ENCODE measurements around the gene BSPH1.
"Not testable (repeated sequence)": the region's sequence is repeated elsewhere in the genome, so short reads cannot be mapped to it uniquely, and the experiment has no call there.

Gene BSPH1

GRCh38 chr19:47998800-47999199 is 6.8 kb upstream of the BSPH1 start:
- Histone ChIP-seq H3K9ac (ENCODE audit: low read length) (no peak overlapping the region), H3K27ac (ENCODE audit: low read depth, low read length) (no peak overlapping the region), H3K27me3 (ENCODE audit: control insufficient read depth, insufficient read depth, low read length) (no peaks in the 10 kb centered on the region), H3K4me3 (ENCODE audit: low read length) (no peak overlapping the region), H3K36me3 (ENCODE audit: control insufficient read depth, insufficient read depth, low read length) (no peaks in the 10 kb centered on the region), H3K4me1 (ENCODE audit: control insufficient read depth, insufficient read depth, low read length) (no peaks in the 10 kb centered on the region)

GRCh38 chr19:47996230-47996727 is 4.3 kb upstream of the BSPH1 start:
- H3K27me3 ChIP-seq (ENCODE audit: control insufficient read depth, insufficient read depth, low read length) = no peaks in the 10 kb centered on the region
- no peak overlapping the region for H3K4me3 ChIP-seq (ENCODE audit: low read length)
- no peak overlapping the region for H3K9ac ChIP-seq (ENCODE audit: low read length)
- H3K27ac ChIP-seq (ENCODE audit: low read depth, low read length) = no peak overlapping the region
- no peaks in the 10 kb centered on the region for H3K4me1 ChIP-seq (ENCODE audit: control insufficient read depth, insufficient read depth, low read length)
- no peaks in the 10 kb centered on the region for H3K36me3 ChIP-seq (ENCODE audit: control insufficient read depth, insufficient read depth, low read length)

GRCh38 chr19:47994209-47994802 is 2.3 kb upstream of the BSPH1 start, which contains the start of gene ELSPBP1:
Gene ELSPBP1, plus strand, starts transcription at chr19:47994632. Its CDS starts 14,036 bp downstream, at chr19:48008668.
- H3K9ac ChIP-seq (ENCODE audit: low read length) = no peak within 1 kb of the TSS

GRCh38 chr19:47991191-47991808 is 670 bp downstream of the BSPH1 start:
- H3K9ac ChIP-seq (ENCODE audit: low read length) = no peak overlapping the region
- H3K4me3 ChIP-seq (ENCODE audit: low read length) = no peak overlapping the region
- no peaks in the 10 kb centered on the region for H3K27me3 ChIP-seq (ENCODE audit: control insufficient read depth, insufficient read depth, low read length)
- no peak overlapping the region for H3K27ac ChIP-seq (ENCODE audit: low read depth, low read length)
- H3K4me1 ChIP-seq (ENCODE audit: control insufficient read depth, insufficient read depth, low read length) = no peaks in the 10 kb centered on the region
- H3K36me3 ChIP-seq (ENCODE audit: control insufficient read depth, insufficient read depth, low read length) = no peaks in the 10 kb centered on the region

More at GRCh38 chr19:47994209-47994802, 2.3 kb upstream of the BSPH1 start, which contains the start of gene ELSPBP1:
- Histone ChIP-seq H3K4me3 (ENCODE audit: low read length) (no peak within 1 kb of the TSS), H3K4me1 (ENCODE audit: control insufficient read depth, insufficient read depth, low read length) (no peaks in the 10 kb centered on the region), H3K27me3 (ENCODE audit: control insufficient read depth, insufficient read depth, low read length) (no peaks in the 10 kb centered on the region), H3K27ac (ENCODE audit: low read depth, low read length) (no peak within 1 kb of the TSS), H3K36me3 (ENCODE audit: control insufficient read depth, insufficient read depth, low read length) (no peaks in the 10 kb centered on the region)

- H3K4me1 ChIP-seq (ENCODE audit: control insufficient read depth, insufficient read depth, low read length) = no peaks in the 10 kb centered on the region
- no peaks in the 10 kb centered on the region for H3K27me3 ChIP-seq (ENCODE audit: control insufficient read depth, insufficient read depth, low read length)
- no peak overlapping the region for H3K4me3 ChIP-seq (ENCODE audit: low read length)
- no peak overlapping the region for H3K9ac ChIP-seq (ENCODE audit: low read length)
- no peaks in the 10 kb centered on the region for H3K36me3 ChIP-seq (ENCODE audit: control insufficient read depth, insufficient read depth, low read length)
- no peak overlapping the region for H3K27ac ChIP-seq (ENCODE audit: low read depth, low read length)
Observed at GRCh38 chr19:47973529-47973928, 18.4 kb downstream of the BSPH1 start.

- H3K9ac ChIP-seq (ENCODE audit: low read length); H3K27me3 ChIP-seq (ENCODE audit: control insufficient read depth, insufficient read depth, low read length); H3K4me3 ChIP-seq (ENCODE audit: low read length); H3K36me3 ChIP-seq (ENCODE audit: control insufficient read depth, insufficient read depth, low read length); H3K27ac ChIP-seq (ENCODE audit: low read depth, low read length); H3K4me1 ChIP-seq (ENCODE audit: control insufficient read depth, insufficient read depth, low read length): not testable (repeated sequence)
Observed at GRCh38 chr19:47955936-47956335, 36.0 kb downstream of the BSPH1 start.

GRCh38 chr19:47952132-47952531 is 39.8 kb downstream of the BSPH1 start:
- not testable (repeated sequence) for H3K4me3 ChIP-seq (ENCODE audit: low read length); H3K4me1 ChIP-seq (ENCODE audit: control insufficient read depth, insufficient read depth, low read length); H3K27ac ChIP-seq (ENCODE audit: low read depth, low read length); H3K9ac ChIP-seq (ENCODE audit: low read length); H3K36me3 ChIP-seq (ENCODE audit: control insufficient read depth, insufficient read depth, low read length); H3K27me3 ChIP-seq (ENCODE audit: control insufficient read depth, insufficient read depth, low read length)

- not testable (repeated sequence) for H3K4me3 ChIP-seq (ENCODE audit: low read length); H3K9ac ChIP-seq (ENCODE audit: low read length); H3K27ac ChIP-seq (ENCODE audit: low read depth, low read length); H3K36me3 ChIP-seq (ENCODE audit: control insufficient read depth, insufficient read depth, low read length); H3K4me1 ChIP-seq (ENCODE audit: control insufficient read depth, insufficient read depth, low read length); H3K27me3 ChIP-seq (ENCODE audit: control insufficient read depth, insufficient read depth, low read length)
Observed at GRCh38 chr19:47949852-47950521, 42.0 kb downstream of the BSPH1 start.

GRCh38 chr19:47928581-47928980 is 63.4 kb downstream of the BSPH1 start:
- not testable (repeated sequence) for H3K4me3 ChIP-seq (ENCODE audit: low read length); H3K27me3 ChIP-seq (ENCODE audit: control insufficient read depth, insufficient read depth, low read length); H3K27ac ChIP-seq (ENCODE audit: low read depth, low read length); H3K36me3 ChIP-seq (ENCODE audit: control insufficient read depth, insufficient read depth, low read length); H3K9ac ChIP-seq (ENCODE audit: low read length); H3K4me1 ChIP-seq (ENCODE audit: control insufficient read depth, insufficient read depth, low read length)

- not testable (repeated sequence) for H3K9ac ChIP-seq (ENCODE audit: low read length); H3K27me3 ChIP-seq (ENCODE audit: control insufficient read depth, insufficient read depth, low read length); H3K27ac ChIP-seq (ENCODE audit: low read depth, low read length); H3K4me1 ChIP-seq (ENCODE audit: control insufficient read depth, insufficient read depth, low read length); H3K4me3 ChIP-seq (ENCODE audit: low read length); H3K36me3 ChIP-seq (ENCODE audit: control insufficient read depth, insufficient read depth, low read length)
Observed at GRCh38 chr19:47920107-47920506, 71.9 kb downstream of the BSPH1 start.
